ENCODE data around the gene ATL3. TPM values are rescaled to one million over a fixed set of nuclear protein-coding genes. Genes with fewer than 3 reads are reported as not detected.

Gene ATL3
- total and polyA plus RNA-seq, 2 of the 13 experiments (the other 11 are each of a cell fraction or from before 2014, with no cell fraction given), result not detected

DNA sequence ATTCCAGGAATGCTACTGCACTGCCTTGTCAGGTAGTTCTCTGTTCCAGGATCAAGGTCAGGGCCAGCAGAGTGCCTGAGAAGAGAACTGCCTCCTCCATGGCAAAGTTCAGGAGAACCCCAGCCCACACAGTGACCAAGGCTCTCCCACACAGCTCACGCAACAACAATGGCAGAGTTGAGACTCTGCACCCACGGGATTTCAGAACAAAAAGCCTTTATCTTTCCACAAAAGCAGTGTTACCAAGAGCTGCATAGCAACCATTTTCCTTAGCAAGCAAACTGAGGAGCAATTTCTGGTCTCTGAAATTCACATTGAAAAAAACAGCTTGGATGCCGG, 68.0 kb downstream of the ATL3 start (continued):
- TF ChIP-seq, protein P1, sequence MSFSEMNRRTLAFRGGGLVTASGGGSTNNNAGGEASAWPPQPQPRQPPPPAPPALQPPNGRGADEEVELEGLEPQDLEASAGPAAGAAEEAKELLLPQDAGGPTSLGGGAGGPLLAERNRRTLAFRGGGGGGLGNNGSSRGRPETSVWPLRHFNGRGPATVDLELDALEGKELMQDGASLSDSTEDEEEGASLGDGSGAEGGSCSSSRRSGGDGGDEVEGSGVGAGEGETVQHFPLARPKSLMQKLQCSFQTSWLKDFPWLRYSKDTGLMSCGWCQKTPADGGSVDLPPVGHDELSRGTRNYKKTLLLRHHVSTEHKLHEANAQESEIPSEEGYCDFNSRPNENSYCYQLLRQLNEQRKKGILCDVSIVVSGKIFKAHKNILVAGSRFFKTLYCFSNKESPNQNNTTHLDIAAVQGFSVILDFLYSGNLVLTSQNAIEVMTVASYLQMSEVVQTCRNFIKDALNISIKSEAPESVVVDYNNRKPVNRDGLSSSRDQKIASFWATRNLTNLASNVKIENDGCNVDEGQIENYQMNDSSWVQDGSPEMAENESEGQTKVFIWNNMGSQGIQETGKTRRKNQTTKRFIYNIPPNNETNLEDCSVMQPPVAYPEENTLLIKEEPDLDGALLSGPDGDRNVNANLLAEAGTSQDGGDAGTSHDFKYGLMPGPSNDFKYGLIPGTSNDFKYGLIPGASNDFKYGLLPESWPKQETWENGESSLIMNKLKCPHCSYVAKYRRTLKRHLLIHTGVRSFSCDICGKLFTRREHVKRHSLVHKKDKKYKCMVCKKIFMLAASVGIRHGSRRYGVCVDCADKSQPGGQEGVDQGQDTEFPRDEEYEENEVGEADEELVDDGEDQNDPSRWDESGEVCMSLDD (CRISPR knock-in tag; IDR thresholded peaks at IDR 0.05; ENCODE audit: borderline replicate concordance), result no peak
- TF ChIP-seq MAFF (IDR thresholded peaks at IDR 0.05; ENCODE audit: low read depth, low read length) (peak; percentile 30), ARNT2 (CRISPR knock-in tag; IDR thresholded peaks at IDR 0.05; ENCODE audit: low read depth) (no peak), NBN (conservative IDR thresholded peaks at IDR 0.05) (no peak), ZNF468 (CRISPR knock-in tag; IDR thresholded peaks at IDR 0.05) (no peak), HNF4A (CRISPR knock-in tag; IDR thresholded peaks at IDR 0.05) (peak; percentile 85), ZNF503 (CRISPR knock-in tag; IDR thresholded peaks at IDR 0.05) (no peak), MAZ (IDR thresholded peaks at IDR 0.05; ENCODE audit: borderline replicate concordance, low read depth, low read length) (no peak), MAZ (CRISPR knock-in tag; IDR thresholded peaks at IDR 0.05; ENCODE audit: low read depth) (no peak), MYC (CRISPR knock-in tag; IDR thresholded peaks at IDR 0.05; ENCODE audit: borderline replicate concordance) (no peak), ZNF350 (CRISPR knock-in tag; IDR thresholded peaks at IDR 0.05; ENCODE audit: borderline replicate concordance, low read depth) (no peak)
- TF ChIP-seq, protein P2, sequence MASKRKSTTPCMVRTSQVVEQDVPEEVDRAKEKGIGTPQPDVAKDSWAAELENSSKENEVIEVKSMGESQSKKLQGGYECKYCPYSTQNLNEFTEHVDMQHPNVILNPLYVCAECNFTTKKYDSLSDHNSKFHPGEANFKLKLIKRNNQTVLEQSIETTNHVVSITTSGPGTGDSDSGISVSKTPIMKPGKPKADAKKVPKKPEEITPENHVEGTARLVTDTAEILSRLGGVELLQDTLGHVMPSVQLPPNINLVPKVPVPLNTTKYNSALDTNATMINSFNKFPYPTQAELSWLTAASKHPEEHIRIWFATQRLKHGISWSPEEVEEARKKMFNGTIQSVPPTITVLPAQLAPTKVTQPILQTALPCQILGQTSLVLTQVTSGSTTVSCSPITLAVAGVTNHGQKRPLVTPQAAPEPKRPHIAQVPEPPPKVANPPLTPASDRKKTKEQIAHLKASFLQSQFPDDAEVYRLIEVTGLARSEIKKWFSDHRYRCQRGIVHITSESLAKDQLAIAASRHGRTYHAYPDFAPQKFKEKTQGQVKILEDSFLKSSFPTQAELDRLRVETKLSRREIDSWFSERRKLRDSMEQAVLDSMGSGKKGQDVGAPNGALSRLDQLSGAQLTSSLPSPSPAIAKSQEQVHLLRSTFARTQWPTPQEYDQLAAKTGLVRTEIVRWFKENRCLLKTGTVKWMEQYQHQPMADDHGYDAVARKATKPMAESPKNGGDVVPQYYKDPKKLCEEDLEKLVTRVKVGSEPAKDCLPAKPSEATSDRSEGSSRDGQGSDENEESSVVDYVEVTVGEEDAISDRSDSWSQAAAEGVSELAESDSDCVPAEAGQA (IDR thresholded peaks at IDR 0.05; ENCODE audit: low read depth), result no peak
- TF ChIP-seq, protein P2 (CRISPR knock-in tag; IDR thresholded peaks at IDR 0.05; ENCODE audit: borderline replicate concordance), result no peak

All from HepG2 (cell line).